ENCODE results near the gene CDH23. TPM values are rescaled to one million over a fixed set of nuclear protein-coding genes. Genes with fewer than 3 reads are reported as not detected.

Gene CDH23
- total and polyA plus RNA-seq, 2 donors (not counting 1 experiment from before 2014, with no cell fraction given) = 0.37 to 0.89 TPM

DNA sequence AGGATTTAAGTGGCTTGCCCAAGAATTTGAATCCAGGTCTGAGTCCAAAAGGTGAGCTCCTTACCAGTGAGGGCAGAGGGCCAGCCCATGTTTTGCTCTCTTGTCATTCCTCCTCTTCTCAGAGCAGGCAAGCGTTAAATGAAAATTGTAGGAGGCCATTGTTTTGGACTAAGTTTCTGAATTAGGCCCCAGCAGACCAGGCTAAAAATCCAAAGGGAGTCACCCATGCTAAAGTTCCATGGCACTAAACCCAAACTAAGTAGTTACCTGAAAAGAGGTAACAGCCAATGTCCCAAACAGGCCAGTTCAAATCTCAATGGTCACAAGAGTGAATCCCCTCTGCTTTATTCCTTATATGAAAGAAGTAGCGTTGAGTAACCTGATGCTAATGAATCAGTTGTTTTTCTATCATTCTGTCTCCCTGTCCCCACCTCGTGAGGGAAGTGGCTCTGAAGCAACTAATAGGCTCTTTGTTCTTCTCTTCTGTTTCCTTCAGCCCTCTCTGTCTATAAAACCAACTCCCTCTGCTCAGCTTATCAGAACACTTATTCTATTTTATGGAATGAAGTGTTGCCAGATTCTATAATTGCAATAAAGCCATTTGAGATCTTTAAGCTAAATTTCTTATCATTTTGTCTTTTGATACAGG is 17.5 kb upstream of the CDH23 start:
- peak overlapping the region; percentile 1 for H2AFZ ChIP-seq (ENCODE audit: insufficient read depth, low read depth, low read length, poor library complexity, severe bottlenecking)
- ChIA-PET CTCF (interaction anchor here (0.6 to 5.6 kb wide), 8 partner anchors 20 to 328 kb away, joined by 3 to 35 read pairs (median 4); partner anchors contain the start of gene SLC29A3), POLR2A (no interaction called here)
- no peaks in the 10 kb centered on the region for H3K27me3 Mint-ChIP-seq
- H3K79me2 ChIP-seq (ENCODE audit: control insufficient read depth, insufficient read depth, low read length) = no peaks in the 10 kb centered on the region
- no peak overlapping the region for H3K4me3 Mint-ChIP-seq
- H3K27me3 ChIP-seq (replicated peaks in 1 of 4; ENCODE audit: control extremely low read depth in 1 of 4, control insufficient read depth in 3 of 4, insufficient read depth in 4 of 4, low read length in 3 of 4) = no peaks in the 10 kb centered on the region
- H3K9me3 ChIP-seq (ENCODE audit: control extremely low read depth in 1 of 3, control insufficient read depth in 2 of 3, insufficient read depth in 1 of 3, low read length in 2 of 3) = no peaks in the 10 kb centered on the region
- ATAC-seq (ENCODE audit: low read depth) = no peak
- intact Hi-C loops (cut with micrococcal nuclease) = loop anchor here (5.0 kb wide), 3 partner anchors 313 to 1313 kb away; partner anchors contain the start of genes MCU and VSIR
- DNase-seq = no peak
- H4K20me1 ChIP-seq (ENCODE audit: control insufficient read depth, insufficient read depth, low read length, poor library complexity, severe bottlenecking) = no peaks in the 10 kb centered on the region
- peak overlapping the region; percentile 1 for H3K9ac ChIP-seq (ENCODE audit: low read length)
- peak overlapping the region; percentile 46 for H3K4me2 ChIP-seq (replicated peaks; ENCODE audit: low read depth, low read length, poor library complexity, severe bottlenecking)
- H3K4me1 ChIP-seq (ENCODE audit: control insufficient read depth in 2 of 2, insufficient read depth in 2 of 2, low read length in 2 of 2) = peaks cover 25 to 40% of the 10 kb centered on the region in 2 donors
- peak overlapping the region in 1 of 2 donors; percentile 48 for H3K27ac ChIP-seq (ENCODE audit: low read length in 2 of 2)
- no CpG with 5 or more reads among the region's 3 CpGs for WGBS (ENCODE audit: insufficient coverage)
- no peaks in the 10 kb centered on the region for H3K9me3 Mint-ChIP-seq (ENCODE audit: insufficient read depth)
- peak overlapping the region; percentile 84 for H3K27ac Mint-ChIP-seq
- H3K36me3 ChIP-seq (replicated peaks in 1 of 2; ENCODE audit: control extremely low read depth in 1 of 2, control insufficient read depth in 1 of 2, extremely low read depth in 1 of 2, insufficient read depth in 2 of 2, low read length in 1 of 2) = no peaks in the 10 kb centered on the region
- no peak for TF ChIP-seq EZH2 (IDR thresholded peaks at IDR 0.05; ENCODE audit: borderline replicate concordance, insufficient read depth, low read depth, low read length, poor library complexity, severe bottlenecking)
- TF ChIP-seq, protein P1, sequence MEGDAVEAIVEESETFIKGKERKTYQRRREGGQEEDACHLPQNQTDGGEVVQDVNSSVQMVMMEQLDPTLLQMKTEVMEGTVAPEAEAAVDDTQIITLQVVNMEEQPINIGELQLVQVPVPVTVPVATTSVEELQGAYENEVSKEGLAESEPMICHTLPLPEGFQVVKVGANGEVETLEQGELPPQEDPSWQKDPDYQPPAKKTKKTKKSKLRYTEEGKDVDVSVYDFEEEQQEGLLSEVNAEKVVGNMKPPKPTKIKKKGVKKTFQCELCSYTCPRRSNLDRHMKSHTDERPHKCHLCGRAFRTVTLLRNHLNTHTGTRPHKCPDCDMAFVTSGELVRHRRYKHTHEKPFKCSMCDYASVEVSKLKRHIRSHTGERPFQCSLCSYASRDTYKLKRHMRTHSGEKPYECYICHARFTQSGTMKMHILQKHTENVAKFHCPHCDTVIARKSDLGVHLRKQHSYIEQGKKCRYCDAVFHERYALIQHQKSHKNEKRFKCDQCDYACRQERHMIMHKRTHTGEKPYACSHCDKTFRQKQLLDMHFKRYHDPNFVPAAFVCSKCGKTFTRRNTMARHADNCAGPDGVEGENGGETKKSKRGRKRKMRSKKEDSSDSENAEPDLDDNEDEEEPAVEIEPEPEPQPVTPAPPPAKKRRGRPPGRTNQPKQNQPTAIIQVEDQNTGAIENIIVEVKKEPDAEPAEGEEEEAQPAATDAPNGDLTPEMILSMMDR (IDR thresholded peaks at IDR 0.05) = no peak
- H3K4me3 ChIP-seq (ENCODE audit: control extremely low read depth in 1 of 5, extremely low read depth in 1 of 5, insufficient read depth in 1 of 5, low read depth in 2 of 5, low read length in 4 of 5) = peak overlapping the region in 1 of 5 experiments; percentile 22
- H3K4me1 Mint-ChIP-seq = peaks cover 30% of the 10 kb centered on the region

DNA sequence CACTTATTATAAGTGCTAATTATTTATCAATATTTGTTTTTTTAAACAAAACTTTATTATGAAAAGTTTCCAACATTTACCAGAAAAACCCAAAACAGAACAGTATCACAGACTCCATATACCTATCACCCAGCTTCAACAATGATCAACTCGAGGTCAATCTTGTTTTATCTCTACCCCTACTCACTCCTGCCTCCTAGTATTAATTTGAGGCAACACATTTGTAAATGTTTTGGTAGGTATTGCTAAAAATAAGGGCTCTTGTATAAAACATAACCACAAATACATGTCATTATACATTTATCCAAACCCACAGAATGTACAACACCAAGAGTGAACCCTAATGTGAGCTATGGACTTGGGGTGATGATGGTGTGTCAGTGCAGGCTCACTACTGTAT is 15.9 kb upstream of the CDH23 start:
- WGBS (ENCODE audit: insufficient coverage) = no CpG with 5 or more reads among the region's 1 CpG
- no peak for TF ChIP-seq EZH2 (IDR thresholded peaks at IDR 0.05; ENCODE audit: borderline replicate concordance, insufficient read depth, low read depth, low read length, poor library complexity, severe bottlenecking)
- TF ChIP-seq, protein P1 (IDR thresholded peaks at IDR 0.05) = no peak
- Mint-ChIP-seq H3K9me3 (ENCODE audit: insufficient read depth) (no peaks in the 10 kb centered on the region), H3K27ac (no peak overlapping the region), H3K27me3 (no peaks in the 10 kb centered on the region), H3K4me3 (no peak overlapping the region), H3K4me1 (peaks cover 30% of the 10 kb centered on the region)
- Histone ChIP-seq H3K27ac (ENCODE audit: low read length in 2 of 2) (no peak overlapping the region), H3K27me3 (replicated peaks in 1 of 4; ENCODE audit: control extremely low read depth in 1 of 4, control insufficient read depth in 3 of 4, insufficient read depth in 4 of 4, low read length in 3 of 4) (no peaks in the 10 kb centered on the region), H3K9me3 (ENCODE audit: control extremely low read depth in 1 of 3, control insufficient read depth in 2 of 3, insufficient read depth in 1 of 3, low read length in 2 of 3) (no peaks in the 10 kb centered on the region), H3K79me2 (ENCODE audit: control insufficient read depth, insufficient read depth, low read length) (no peaks in the 10 kb centered on the region), H3K36me3 (replicated peaks in 1 of 2; ENCODE audit: control extremely low read depth in 1 of 2, control insufficient read depth in 1 of 2, extremely low read depth in 1 of 2, insufficient read depth in 2 of 2, low read length in 1 of 2) (no peaks in the 10 kb centered on the region), H3K4me1 (ENCODE audit: control insufficient read depth in 2 of 2, insufficient read depth in 2 of 2, low read length in 2 of 2) (peaks cover 25 to 37% of the 10 kb centered on the region in 2 donors), H3K4me2 (replicated peaks; ENCODE audit: low read depth, low read length, poor library complexity, severe bottlenecking) (no peak overlapping the region), H3K4me3 (ENCODE audit: control extremely low read depth in 1 of 5, extremely low read depth in 1 of 5, insufficient read depth in 1 of 5, low read depth in 2 of 5, low read length in 4 of 5) (no peak overlapping the region), H2AFZ (ENCODE audit: insufficient read depth, low read depth, low read length, poor library complexity, severe bottlenecking) (no peak overlapping the region), H3K9ac (ENCODE audit: low read length) (no peak overlapping the region), H4K20me1 (ENCODE audit: control insufficient read depth, insufficient read depth, low read length, poor library complexity, severe bottlenecking) (no peaks in the 10 kb centered on the region)
- ATAC-seq (ENCODE audit: low read depth) (no peak), DNase-seq (no peak)
- intact Hi-C loops (cut with micrococcal nuclease) = loop anchor here (5.0 kb wide), 1 partner anchor 431 kb away; no protein-coding TSS in a partner anchor
- CTCF ChIA-PET = interaction anchor here (1.1 to 6.5 kb wide), 8 partner anchors 14 to 327 kb away, joined by 3 to 72 read pairs (median 4); partner anchors contain the start of gene SLC29A3
- POLR2A ChIA-PET = no interaction called here
